ENCODE results near the gene KCNAB2. TPM values are rescaled to one million over a fixed set of nuclear protein-coding genes. Genes with fewer than 3 reads are reported as not detected.

KCNAB2 gene
- total and polyA plus RNA-seq, 2 experiments from 2014 or later, result 3.1 to 3.5 TPM

- H2AFZ ChIP-seq, result no peak overlapping the region
- no peak overlapping the region for H3K4me2 ChIP-seq
- 93% methylated on average over 9 of the region's 9 CpGs for WGBS (ENCODE audit: low lambda C conversion rate, missing lambda C conversion rate)
- H3K36me3 ChIP-seq (replicated peaks; ENCODE audit: insufficient read depth, low read depth), result no peaks in the 10 kb centered on the region
- TF ChIP-seq EZH2 (IDR thresholded peaks at IDR 0.05; ENCODE audit: borderline replicate concordance) (no peak), CTCF (IDR thresholded peaks at IDR 0.05; ENCODE audit: poor library complexity) (no peak), EZH2phosphoT487 (IDR thresholded peaks at IDR 0.05; ENCODE audit: low read depth, severe bottlenecking, unreplicated experiment) (no peak)
- H4K20me1 ChIP-seq (ENCODE audit: insufficient read depth, poor library complexity, severe bottlenecking), result no peaks in the 10 kb centered on the region
- no peaks in the 10 kb centered on the region for H3K9me2 ChIP-seq (replicated peaks; ENCODE audit: insufficient read depth)
- H3K79me2 ChIP-seq, result no peaks in the 10 kb centered on the region
- H3K27ac ChIP-seq, result no peak overlapping the region
- H3K27me3 ChIP-seq, result no peaks in the 10 kb centered on the region
- H3K9me3 ChIP-seq (ENCODE audit: low read depth), result no peaks in the 10 kb centered on the region
- no peak for DNase-seq (ENCODE audit: low spot score)
- no peak overlapping the region for H3K4me3 ChIP-seq
- H3K4me1 ChIP-seq (ENCODE audit: insufficient read depth), result no peaks in the 10 kb centered on the region
Measured at GRCh38 chr1:6045110-6045502, 582 bp upstream of the KCNAB2 start.

GRCh38 chr1:6046279-6046678 lies 591 bp downstream of the KCNAB2 start:
- no peaks in the 10 kb centered on the region for H3K9me3 ChIP-seq (ENCODE audit: low read depth)
- H3K9me2 ChIP-seq (replicated peaks; ENCODE audit: insufficient read depth), result no peaks in the 10 kb centered on the region
- TF ChIP-seq CTCF (IDR thresholded peaks at IDR 0.05; ENCODE audit: poor library complexity) (no peak), EZH2 (IDR thresholded peaks at IDR 0.05; ENCODE audit: borderline replicate concordance) (no peak), EZH2phosphoT487 (IDR thresholded peaks at IDR 0.05; ENCODE audit: low read depth, severe bottlenecking, unreplicated experiment) (no peak)
- H3K4me3 ChIP-seq, result no peak overlapping the region
- H4K20me1 ChIP-seq (ENCODE audit: insufficient read depth, poor library complexity, severe bottlenecking), result no peaks in the 10 kb centered on the region
- no peak for DNase-seq (ENCODE audit: low spot score)
- H3K4me1 ChIP-seq (ENCODE audit: insufficient read depth), result no peaks in the 10 kb centered on the region
- H3K27me3 ChIP-seq, result no peaks in the 10 kb centered on the region
- no peak overlapping the region for H3K27ac ChIP-seq
- 79% methylated on average over 14 of the region's 14 CpGs for WGBS (ENCODE audit: low lambda C conversion rate, missing lambda C conversion rate)
- H3K36me3 ChIP-seq (replicated peaks; ENCODE audit: insufficient read depth, low read depth), result no peaks in the 10 kb centered on the region
- H3K4me2 ChIP-seq, result no peak overlapping the region
- H2AFZ ChIP-seq, result no peak overlapping the region
- H3K79me2 ChIP-seq, result no peaks in the 10 kb centered on the region

GRCh38 chr1:6048179-6048867 lies 2.6 kb downstream of the KCNAB2 start:
- TF ChIP-seq EZH2phosphoT487 (IDR thresholded peaks at IDR 0.05; ENCODE audit: low read depth, severe bottlenecking, unreplicated experiment) (no peak), CTCF (IDR thresholded peaks at IDR 0.05; ENCODE audit: poor library complexity) (no peak), EZH2 (IDR thresholded peaks at IDR 0.05; ENCODE audit: borderline replicate concordance) (no peak)
- Histone ChIP-seq H3K4me3 (no peak overlapping the region), H3K36me3 (replicated peaks; ENCODE audit: insufficient read depth, low read depth) (no peaks in the 10 kb centered on the region), H3K79me2 (no peaks in the 10 kb centered on the region), H3K4me2 (no peak overlapping the region), H3K9me3 (ENCODE audit: low read depth) (no peaks in the 10 kb centered on the region), H3K27ac (no peak overlapping the region), H4K20me1 (ENCODE audit: insufficient read depth, poor library complexity, severe bottlenecking) (no peaks in the 10 kb centered on the region), H2AFZ (no peak overlapping the region), H3K9me2 (replicated peaks; ENCODE audit: insufficient read depth) (no peaks in the 10 kb centered on the region), H3K4me1 (ENCODE audit: insufficient read depth) (no peaks in the 10 kb centered on the region), H3K27me3 (no peaks in the 10 kb centered on the region)
- WGBS (ENCODE audit: low lambda C conversion rate, missing lambda C conversion rate), result 79% methylated on average over 14 of the region's 14 CpGs
- DNase-seq (ENCODE audit: low spot score), result no peak

Data from hepatocyte (in vitro differentiated cells).